Measurements from ENCODE around the gene TMEM263. TPM values are rescaled to one million over a fixed set of nuclear protein-coding genes. Genes with fewer than 3 reads are reported as not detected.
A peak's percentile ranks its signal among the peaks of the same experiment; 100 is the strongest.

The TMEM263 gene
- total and polyA plus RNA-seq, 9 of the 15 experiments (the other 6 are each of a cell fraction or from before 2014, with no cell fraction given), result 12.6 to 36.7 (median 24.4) TPM

- TF ChIP-seq ZNF41 (CRISPR knock-in tag; conservative IDR thresholded peaks at IDR 0.05) (no peak), PKNOX1 (IDR thresholded peaks at IDR 0.05) (no peak; the same call in 1 of the 2 replicates), ZNF445 (CRISPR knock-in tag; IDR thresholded peaks at IDR 0.05; ENCODE audit: low read depth) (no peak), FIP1L1 (IDR thresholded peaks at IDR 0.05; ENCODE audit: low read depth, low read length, poor library complexity, severe bottlenecking) (peak; percentile 82), USF1 (CRISPR knock-in tag; IDR thresholded peaks at IDR 0.05) (no peak), NCOA2 (IDR thresholded peaks at IDR 0.05; ENCODE audit: partially characterized antibody in 2 of 2) (no peak), PHF21A (IDR thresholded peaks at IDR 0.05; ENCODE audit: borderline replicate concordance, low read depth) (no peak), REST (IDR thresholded peaks at IDR 0.05; ENCODE audit: borderline replicate concordance) (no peak; the same call in 1 of the 2 replicates), REST (CRISPR knock-in tag; IDR thresholded peaks at IDR 0.05; ENCODE audit: low read depth) (peak; percentile 77), CBX5 (IDR thresholded peaks at IDR 0.05; ENCODE audit: borderline replicate concordance, low read depth) (no peak), CXXC5 (CRISPR knock-in tag; IDR thresholded peaks at IDR 0.05) (peak; percentile 80), ZNF583 (CRISPR knock-in tag; IDR thresholded peaks at IDR 0.05) (no peak), VEZF1 (CRISPR knock-in tag; IDR thresholded peaks at IDR 0.05) (peak; percentile 97), ZNF766 (CRISPR knock-in tag; conservative IDR thresholded peaks at IDR 0.05) (no peak), BRCA1 (IDR thresholded peaks at IDR 0.05) (no peak), BRCA1 (CRISPR knock-in tag; IDR thresholded peaks at IDR 0.05) (no peak), HDAC1 (IDR thresholded peaks at IDR 0.05) (no peak), ZNF584 (CRISPR knock-in tag; IDR thresholded peaks at IDR 0.05; ENCODE audit: low read depth) (no peak)
Observed at GRCh38 chr12:106955377-106956047, at the start of gene TMEM263 (continued).
